Neural cell (in vitro differentiated cells): ENCODE data around the gene METRN. TPM values are rescaled to one million over a fixed set of nuclear protein-coding genes. Genes with fewer than 3 reads are reported as not detected.

ENCODE experiments used
- H2AFZ ChIP-seq: fragments of 200-600, 300-800 bp; sonication (generic), shearing (Covaris generic); 2 replicates; pipeline ENCODE4 v1.6.0; 2014; ENCODE audit warnings: low read depth, mild to moderate bottlenecking, antibody characterized with exemption, low read length, moderate library complexity
- H3F3A ChIP-seq: fragments of 200-600 bp; shearing (Covaris generic); 2 replicates; pipeline ENCODE4 v1.6.1; 2016; ENCODE audit warnings: mild to moderate bottlenecking, moderate library complexity, mixed read lengths, antibody characterized with exemption, low read length; ENCODE audit not compliant: insufficient read depth, poor library complexity, severe bottlenecking
- H3K27ac ChIP-seq: fragments of 200-600, 300-800 bp; sonication (generic), shearing (Covaris generic); 2 replicates; pipeline ENCODE4 v1.5.1; 2014; ENCODE audit warnings: mild to moderate bottlenecking, low read length, moderate library complexity
- H3K27me3 ChIP-seq: fragments of 300-800, 200-600 bp; sonication (generic), shearing (Covaris generic); 2 replicates; pipeline ENCODE4 v1.6.0; 2014; ENCODE audit warnings: mild to moderate bottlenecking, low read depth, low read length, moderate library complexity; ENCODE audit not compliant: insufficient read depth
- H3K36me3 ChIP-seq: fragments of 300-800, 200-600 bp; sonication (generic), shearing (Covaris generic); 2 replicates; pipeline ENCODE4 v1.5.1; 2014; ENCODE audit warnings: mild to moderate bottlenecking, antibody characterized with exemption, low read length, moderate library complexity; ENCODE audit not compliant: insufficient read depth
- H3K4me2 ChIP-seq: fragments of 300-800, 200-600 bp; sonication (generic), shearing (Covaris generic); 2 replicates; pipeline ENCODE4 v1.6.0; 2014; ENCODE audit warnings: mild to moderate bottlenecking, low read length
- H3K4me3 ChIP-seq: fragments of 300-800, 200-600 bp; sonication (generic), shearing (Covaris generic); 2 replicates; pipeline ENCODE4 v1.5.1; 2014; ENCODE audit warnings: mild to moderate bottlenecking, low read length, moderate library complexity
- H3K79me2 ChIP-seq: fragments of 200-600 bp; shearing (Covaris generic); replicated peaks from 2 replicates; pipeline ENCODE4 v1.6.0; 2014; ENCODE audit warnings: mild to moderate bottlenecking, low read length, moderate library complexity; ENCODE audit not compliant: insufficient read depth
- H3K9ac ChIP-seq: fragments of 300-800, 200-600 bp; sonication (generic), shearing (Covaris generic); 2 replicates; pipeline ENCODE4 v1.6.1; 2016; ENCODE audit warnings: mild to moderate bottlenecking, low read length, mixed read lengths
- H3K9me2 ChIP-seq: fragments of 200-600 bp; shearing (Covaris generic); 2 replicates; pipeline ENCODE4 v1.6.1; 2016; ENCODE audit warnings: mild to moderate bottlenecking, low read length, mixed read lengths; ENCODE audit not compliant: insufficient read depth
- H3K9me3 ChIP-seq: fragments of 200-600, 300-800 bp; sonication (generic), shearing (Covaris generic); 2 replicates; pipeline ENCODE4 v1.6.1; 2016; ENCODE audit warnings: mild to moderate bottlenecking, mixed run types, low read length, moderate library complexity, mixed read lengths
- H4K20me1 ChIP-seq: fragments of 200-600 bp; shearing (Covaris generic); 2 replicates; pipeline ENCODE4 v1.6.1; 2016; ENCODE audit warnings: mild to moderate bottlenecking, mixed run types; ENCODE audit not compliant: insufficient read depth
- CTCF ChIP-seq: fragments of 450-650 bp; IDR thresholded peaks from 2 replicates; pipeline ENCODE4 v1.5.1; 2014; ENCODE audit warnings: antibody characterized with exemption, mild to moderate bottlenecking, moderate library complexity; ENCODE audit not compliant: poor library complexity, severe bottlenecking
- EP300 ChIP-seq: fragments of 450-650 bp; conservative IDR thresholded peaks from 2 replicates; pipeline ENCODE4 v1.6.1; 2014; ENCODE audit warnings: antibody characterized with exemption, mild to moderate bottlenecking, moderate library complexity; ENCODE audit not compliant: poor library complexity, severe bottlenecking
- EZH2 ChIP-seq: fragments of 200-600, 300-800 bp; shearing (Covaris generic), sonication (generic); IDR thresholded peaks from 2 replicates; pipeline ENCODE4 v1.6.1; 2014; ENCODE audit warnings: antibody characterized with exemption, low read length, borderline replicate concordance, mild to moderate bottlenecking; ENCODE audit not compliant: insufficient read depth, poor library complexity, severe bottlenecking
- MXI1 ChIP-seq: fragments of 450-650 bp; conservative IDR thresholded peaks from 2 replicates; pipeline ENCODE4 v1.6.1; 2014; ENCODE audit warnings: antibody characterized with exemption, mild to moderate bottlenecking; ENCODE audit not compliant: poor library complexity, severe bottlenecking
- POLR2AphosphoS5 ChIP-seq: IDR thresholded peaks from 2 replicates; pipeline ENCODE4 v1.6.1; 2012
- RAD21 ChIP-seq: fragments of 450-650 bp; conservative IDR thresholded peaks from 2 replicates; pipeline ENCODE4 v1.6.1; 2014; ENCODE audit warnings: antibody characterized with exemption, mild to moderate bottlenecking, moderate library complexity
- REST ChIP-seq: IDR thresholded peaks from 2 replicates; pipeline ENCODE4 v1.6.1; 2012; ENCODE audit warnings: borderline replicate concordance
- SMC3 ChIP-seq: fragments of 450-650 bp; conservative IDR thresholded peaks from 2 replicates; pipeline ENCODE4 v1.6.1; 2014; ENCODE audit warnings: antibody characterized with exemption, mild to moderate bottlenecking, moderate library complexity; ENCODE audit not compliant: poor library complexity
- TAF1 ChIP-seq: IDR thresholded peaks from 2 replicates; pipeline ENCODE4 v1.6.1; 2012; ENCODE audit warnings: low read depth
- polyA plus RNA-seq: library from polyadenylated mRNA; depleted of rRNA; stranded (reverse); fragments of >200 nt; gene quantifications from 2 replicates; pipeline ENCODE4 v1.2.3, GENCODE V29; 2014

Gene METRN
- polyA plus RNA-seq, 1 donor from 2014 or later, result 37.6 TPM

- Histone ChIP-seq H4K20me1 (no peaks in the 10 kb centered on the region), H3K9me3 (no peaks in the 10 kb centered on the region), H3K27me3 (no peaks in the 10 kb centered on the region), H3K36me3 (no peaks in the 10 kb centered on the region), H3K9me2 (no peaks in the 10 kb centered on the region), H3K27ac (no peak overlapping the region), H3K9ac (no peak overlapping the region), H3K4me2 (no peak overlapping the region), H3K79me2 (peaks cover 4% of the 10 kb centered on the region), H2AFZ (no peak overlapping the region), H3F3A (no peaks in the 10 kb centered on the region), H3K4me3 (no peak overlapping the region)
- TF ChIP-seq CTCF (no peak), SMC3 (no peak), POLR2AphosphoS5 (no peak), TAF1 (no peak), REST (no peak), EZH2 (no peak), MXI1 (no peak), RAD21 (no peak)
Observed at GRCh38 chr16:734981-735881, 20.3 kb downstream of the METRN start.

DNA sequence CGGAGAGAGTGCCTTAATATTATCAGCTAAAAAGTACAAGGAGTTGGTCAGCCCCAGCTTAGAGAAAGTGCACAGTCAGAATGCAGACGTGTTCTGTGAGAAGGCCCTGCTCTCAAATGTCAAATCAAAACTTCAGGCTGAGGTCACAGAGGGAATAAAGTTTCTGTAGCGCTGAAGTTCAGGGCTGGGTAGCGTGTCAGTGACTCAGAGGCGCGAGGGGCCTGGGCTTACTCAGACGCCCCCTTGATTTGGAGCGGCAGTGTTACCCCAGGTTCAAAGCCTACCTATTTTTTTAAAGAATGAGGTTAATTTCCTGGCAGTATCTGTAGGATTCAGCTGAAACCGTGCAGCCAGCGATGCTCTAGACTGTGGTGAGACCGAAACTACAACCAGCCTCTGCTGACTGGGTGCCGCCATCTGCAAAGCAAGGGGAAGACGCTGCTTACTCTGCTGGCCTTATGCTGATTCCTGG lies 21.1 kb downstream of the METRN start:
- Histone ChIP-seq H3F3A (no peaks in the 10 kb centered on the region), H3K27ac (no peak overlapping the region), H3K79me2 (peaks cover 5% of the 10 kb centered on the region), H3K9me2 (no peaks in the 10 kb centered on the region), H3K36me3 (no peaks in the 10 kb centered on the region), H3K4me2 (no peak overlapping the region), H2AFZ (no peak overlapping the region), H3K27me3 (no peaks in the 10 kb centered on the region), H3K4me3 (no peak overlapping the region), H3K9me3 (no peaks in the 10 kb centered on the region), H4K20me1 (no peaks in the 10 kb centered on the region), H3K9ac (no peak overlapping the region)
- TF ChIP-seq TAF1 (no peak), EZH2 (no peak), MXI1 (no peak), SMC3 (no peak), EP300 (no peak), RAD21 (no peak), REST (no peak), CTCF (no peak), POLR2AphosphoS5 (no peak)
